Measurements from ENCODE around the gene HMX3.

GRCh38 chr10:123134915-123135414 is 805 bp upstream of the HMX3 start:
- TF ChIP-seq CTCF (IDR thresholded peaks at IDR 0.05): no peak
- no peak for TF ChIP-seq ZFX (IDR thresholded peaks at IDR 0.05; ENCODE audit: borderline replicate concordance)
